BJ (cell line): Measurements from ENCODE around the gene CD7. TPM values are rescaled to one million over a fixed set of nuclear protein-coding genes. Genes with fewer than 3 reads are reported as not detected.

Experiments
- CTCF ChIA-PET: fragments of 350-600 bp; formaldehyde crosslinking; extraction: SDS; loops from one replicate; lab custom pipeline; 2021; ENCODE audit warnings: antibody characterized with exemption, inconsistent platforms; lab: Yijun Ruan, JAX
- POLR2A ChIA-PET: fragments of 300-600 bp; sonication (Branson Sonifier 250); formaldehyde crosslinking; extraction: SDS; loops from one replicate; lab custom pipeline; 2021; ENCODE audit warnings: antibody characterized with exemption; lab: Charles Lee
- DNase-seq: peaks from one replicate; pipeline ENCODE4 v3.0.0-alpha.2; 2011; ENCODE audit warnings: low read depth
- H3K27me3 ChIP-seq: 2 replicates; pipeline ENCODE4 v1.6.0; 2011; ENCODE audit warnings: low read length; ENCODE audit not compliant: control insufficient read depth, insufficient read depth
- H3K36me3 ChIP-seq: 2 replicates; pipeline ENCODE4 v1.5.1; 2011; ENCODE audit warnings: low read length; ENCODE audit not compliant: control insufficient read depth, insufficient read depth
- H3K4me3 ChIP-seq: 2 replicates; pipeline ENCODE4 v1.5.1; 2011; ENCODE audit warnings: low read depth, mild to moderate bottlenecking, control low read depth, low read length
- CTCF ChIP-seq: IDR thresholded peaks from 2 replicates; pipeline ENCODE4 v1.5.1; 2011; ENCODE audit warnings: low read depth, mild to moderate bottlenecking, control low read depth, inconsistent platforms, low read length, moderate library complexity; ENCODE audit not compliant: insufficient read depth
- polyA plus RNA-seq: library from polyadenylated mRNA; depleted of rRNA; stranded (reverse); fragments of >200 nt; gene quantifications from 2 replicates; pipeline ENCODE4 v1.2.3, GENCODE V29; 2011

CD7 gene
- polyA plus RNA-seq, 1 experiment = 0.22 TPM

GRCh38 chr17:82320140-82320840 is 2.9 kb upstream of the CD7 start:
- no peak for DNase-seq
- Histone ChIP-seq H3K27me3 (peaks cover 9% of the 10 kb centered on the region), H3K4me3 (no peak overlapping the region), H3K36me3 (no peaks in the 10 kb centered on the region)
- ChIA-PET CTCF (interaction anchor here (0.7 to 2.4 kb wide), 4 partner anchors 10 to 22 kb away, joined by 3 to 10 read pairs (median 4); no protein-coding TSS in a partner anchor), POLR2A (no interaction called here)
- no peak for TF ChIP-seq CTCF

GRCh38 chr17:82319619-82320062 is 2.2 kb upstream of the CD7 start:
- peaks cover 9% of the 10 kb centered on the region for H3K27me3 ChIP-seq
- H3K4me3 ChIP-seq = no peak overlapping the region
- DNase-seq = no peak
- POLR2A ChIA-PET = no interaction called here
- no peaks in the 10 kb centered on the region for H3K36me3 ChIP-seq
- CTCF ChIA-PET = no interaction called here
- no peak for TF ChIP-seq CTCF

GRCh38 chr17:82318772-82319606 is 1.6 kb upstream of the CD7 start:
- Histone ChIP-seq H3K27me3 (peaks cover 9% of the 10 kb centered on the region), H3K36me3 (no peaks in the 10 kb centered on the region), H3K4me3 (no peak overlapping the region)
- CTCF ChIA-PET = no interaction called here
- POLR2A ChIA-PET = no interaction called here
- DNase-seq = no peak
- TF ChIP-seq CTCF = no peak

GRCh38 chr17:82318169-82318498 is 726 bp upstream of the CD7 start:
- ChIA-PET CTCF (interaction anchor here (1.4 to 1.9 kb wide), 2 partner anchors 14 to 17 kb away, joined by 3 to 11 read pairs; no protein-coding TSS in a partner anchor), POLR2A (no interaction called here)
- Histone ChIP-seq H3K27me3 (peaks cover 9% of the 10 kb centered on the region), H3K36me3 (no peaks in the 10 kb centered on the region), H3K4me3 (no peak overlapping the region)
- DNase-seq = no peak
- TF ChIP-seq CTCF = no peak
